ENCODE results near the gene PTTG1IP. TPM values are rescaled to one million over a fixed set of nuclear protein-coding genes. Genes with fewer than 3 reads are reported as not detected.

PTTG1IP gene
- total RNA-seq, 1 experiment from 2014 or later: 117 TPM

DNA sequence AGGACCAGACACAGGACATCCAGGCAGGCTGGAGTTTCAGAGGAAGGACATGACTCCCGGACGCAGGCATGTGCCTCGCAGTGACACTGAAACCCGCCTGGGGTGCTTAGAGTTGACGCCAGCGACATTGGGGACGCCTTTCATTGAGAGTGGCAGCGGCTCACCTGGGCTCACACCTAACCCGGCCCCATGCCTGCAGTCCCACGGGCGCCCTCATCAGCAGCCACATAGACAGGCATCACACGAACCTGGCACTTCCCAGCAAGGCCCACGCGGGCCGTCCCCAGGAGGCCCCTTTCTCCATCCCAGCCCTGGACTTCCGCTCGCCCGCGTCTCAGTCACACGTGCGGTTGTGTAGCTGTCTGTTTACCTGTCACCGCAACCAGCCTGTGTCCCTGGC is 30.2 kb upstream of the PTTG1IP start:
- no peaks in the 10 kb centered on the region for H3K36me3 ChIP-seq (replicated peaks; ENCODE audit: control insufficient read depth, insufficient read depth, low read length)
- no peak for DNase-seq
- no peaks in the 10 kb centered on the region; the same call in 1 of the 2 replicates for H3K27me3 ChIP-seq (ENCODE audit: control insufficient read depth, insufficient read depth, low read length)
- no peak overlapping the region for H3K4me3 ChIP-seq (ENCODE audit: insufficient read depth, low read depth, low read length)

DNA sequence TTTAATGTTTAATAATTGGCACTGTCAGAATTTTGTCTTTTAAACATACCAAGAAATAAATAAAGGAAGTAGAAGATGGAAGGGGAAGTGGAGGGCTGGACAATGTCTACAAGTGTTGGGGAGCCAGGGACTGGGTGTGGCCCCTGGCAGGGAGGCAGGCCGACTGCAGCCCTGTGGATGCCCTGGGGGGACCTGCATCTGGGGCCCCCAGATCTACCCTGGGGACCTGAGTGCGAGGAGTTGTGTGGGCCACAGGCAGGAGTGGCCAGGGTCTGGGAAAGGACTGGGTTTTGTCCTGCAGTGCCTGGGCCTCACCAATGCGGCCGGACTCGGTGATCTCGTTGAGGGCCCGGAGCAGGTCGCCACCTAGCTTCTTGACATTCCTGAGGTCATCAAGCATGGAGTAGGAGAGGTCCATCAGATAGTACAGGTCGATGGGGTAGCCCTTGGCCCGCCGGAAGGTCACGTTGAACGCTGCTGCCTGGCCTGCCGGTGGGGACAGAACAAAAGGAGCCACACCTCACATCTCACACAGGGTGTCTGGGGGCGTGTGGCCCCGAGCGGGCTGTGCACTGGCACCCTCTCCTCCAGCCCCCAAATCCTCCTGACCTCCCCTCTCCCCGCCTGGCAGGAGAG is 29.7 kb upstream of the PTTG1IP start:
- no peak for DNase-seq
- Histone ChIP-seq H3K4me3 (ENCODE audit: insufficient read depth, low read depth, low read length) (no peak overlapping the region), H3K36me3 (replicated peaks; ENCODE audit: control insufficient read depth, insufficient read depth, low read length) (no peaks in the 10 kb centered on the region), H3K27me3 (ENCODE audit: control insufficient read depth, insufficient read depth, low read length) (no peaks in the 10 kb centered on the region; the same call in 1 of the 2 replicates)

DNA sequence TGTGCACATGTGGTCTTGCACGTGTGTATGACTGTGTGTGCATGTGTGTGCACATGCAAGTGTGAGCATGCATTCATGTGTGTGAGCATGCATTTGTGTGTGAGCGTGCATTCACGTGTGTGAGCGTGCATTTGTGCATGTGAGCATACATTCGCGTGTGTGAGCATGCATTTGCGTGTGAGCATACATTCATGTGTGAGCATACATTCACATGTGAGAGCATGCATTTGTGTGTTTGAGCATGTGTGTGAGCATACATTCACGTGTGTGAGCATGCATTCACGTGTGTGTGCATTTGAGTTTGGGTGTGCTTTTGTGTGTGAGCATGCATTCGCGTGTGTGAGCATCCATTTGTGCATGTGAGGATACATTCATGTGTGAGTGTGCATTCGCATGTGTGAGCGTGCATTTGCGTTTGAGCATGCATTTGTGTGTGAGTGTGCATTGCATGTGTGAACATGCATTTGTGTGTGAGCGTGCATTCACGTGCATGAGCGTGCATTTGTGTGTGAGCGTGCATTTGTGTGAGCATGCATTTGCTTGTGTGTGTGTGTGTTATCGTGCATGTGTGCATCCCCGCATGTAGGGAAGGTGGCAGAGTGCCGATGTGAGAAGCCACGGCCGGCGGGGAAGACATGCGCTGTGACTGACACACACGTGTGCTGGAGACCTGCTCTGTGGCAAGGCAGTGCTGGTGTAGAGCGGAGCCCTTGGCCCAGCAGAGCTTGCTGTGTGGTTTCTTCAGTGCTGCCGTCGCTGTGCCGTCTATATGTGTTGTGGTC is 29.0 kb upstream of the PTTG1IP start:
- Histone ChIP-seq H3K27me3 (ENCODE audit: control insufficient read depth, insufficient read depth, low read length) (no peaks in the 10 kb centered on the region), H3K36me3 (replicated peaks; ENCODE audit: control insufficient read depth, insufficient read depth, low read length) (no peaks in the 10 kb centered on the region), H3K4me3 (ENCODE audit: insufficient read depth, low read depth, low read length) (no peak overlapping the region)
- DNase-seq: no peak

DNA sequence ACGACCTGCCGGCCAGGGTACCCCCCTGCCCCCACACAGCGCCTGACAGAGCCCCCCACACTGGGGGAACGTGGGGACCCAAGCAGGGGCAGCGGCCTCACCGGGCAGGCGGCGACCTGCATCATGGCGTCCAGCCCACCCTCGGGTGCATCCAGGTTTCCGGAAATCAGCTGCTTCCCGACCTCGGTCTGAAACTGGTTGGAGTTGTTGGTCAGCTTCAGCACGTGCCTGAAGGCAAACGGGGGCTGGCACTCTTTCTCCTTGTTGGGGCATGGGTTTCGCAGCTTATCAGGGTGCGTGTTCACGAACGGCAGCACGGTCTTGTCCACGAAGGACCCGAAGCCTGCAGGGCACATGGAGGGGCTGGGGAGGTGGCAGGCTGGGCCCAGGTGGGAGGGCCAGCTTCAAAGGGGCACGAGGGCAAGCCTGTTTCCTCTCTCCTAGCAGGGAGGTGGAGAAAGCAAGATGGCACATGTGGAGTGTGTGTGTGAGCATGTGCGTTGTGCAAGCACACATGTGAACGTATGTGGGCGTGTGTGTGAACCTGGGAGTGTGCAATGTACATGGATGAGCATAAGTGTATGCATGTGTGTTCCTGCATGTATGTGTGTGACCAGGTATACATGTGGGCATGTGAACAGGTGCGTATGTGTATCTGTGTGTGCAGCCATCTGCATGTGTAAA is 28.0 kb upstream of the PTTG1IP start:
- Histone ChIP-seq H3K27me3 (ENCODE audit: control insufficient read depth, insufficient read depth, low read length) (no peaks in the 10 kb centered on the region), H3K4me3 (ENCODE audit: insufficient read depth, low read depth, low read length) (no peak overlapping the region), H3K36me3 (replicated peaks; ENCODE audit: control insufficient read depth, insufficient read depth, low read length) (no peaks in the 10 kb centered on the region)
- DNase-seq: peak; percentile 37

DNA sequence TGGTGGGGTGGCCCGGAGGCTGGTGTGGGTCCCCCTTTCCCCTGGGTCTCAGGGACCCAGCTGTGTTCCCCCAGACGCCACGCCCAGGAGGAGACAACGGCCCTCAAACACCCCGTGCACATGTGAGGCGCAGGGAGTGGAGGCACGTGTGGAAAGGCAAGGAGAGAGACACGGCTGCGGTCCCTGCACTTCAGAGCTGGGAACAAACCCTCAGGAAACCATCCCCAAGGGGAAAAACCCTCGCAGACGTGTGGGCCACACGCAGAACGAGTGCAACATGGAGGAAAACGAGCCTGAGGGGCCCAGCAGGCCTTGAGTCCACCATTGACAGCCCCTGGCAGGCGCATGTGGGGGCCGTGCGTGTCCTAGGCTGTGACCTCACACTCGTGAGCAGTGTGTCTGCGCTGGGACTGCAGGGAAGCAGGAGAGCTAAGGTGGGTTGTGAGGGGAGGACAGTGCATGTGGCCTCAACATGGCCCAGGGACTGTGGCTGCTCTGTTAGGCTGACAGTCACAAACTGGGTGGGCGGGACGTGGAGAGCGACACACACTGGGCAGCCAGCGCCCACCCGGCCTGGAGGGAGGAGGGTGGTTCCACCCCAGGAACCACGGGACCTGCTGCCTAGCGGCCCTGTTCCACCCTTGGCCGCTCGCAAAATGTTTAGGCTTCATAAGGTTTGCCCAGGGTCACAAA is 27.2 kb upstream of the PTTG1IP start:
- Histone ChIP-seq H3K27me3 (ENCODE audit: control insufficient read depth, insufficient read depth, low read length) (no peaks in the 10 kb centered on the region), H3K36me3 (replicated peaks; ENCODE audit: control insufficient read depth, insufficient read depth, low read length) (no peaks in the 10 kb centered on the region)
- DNase-seq: peak; percentile 49

DNA sequence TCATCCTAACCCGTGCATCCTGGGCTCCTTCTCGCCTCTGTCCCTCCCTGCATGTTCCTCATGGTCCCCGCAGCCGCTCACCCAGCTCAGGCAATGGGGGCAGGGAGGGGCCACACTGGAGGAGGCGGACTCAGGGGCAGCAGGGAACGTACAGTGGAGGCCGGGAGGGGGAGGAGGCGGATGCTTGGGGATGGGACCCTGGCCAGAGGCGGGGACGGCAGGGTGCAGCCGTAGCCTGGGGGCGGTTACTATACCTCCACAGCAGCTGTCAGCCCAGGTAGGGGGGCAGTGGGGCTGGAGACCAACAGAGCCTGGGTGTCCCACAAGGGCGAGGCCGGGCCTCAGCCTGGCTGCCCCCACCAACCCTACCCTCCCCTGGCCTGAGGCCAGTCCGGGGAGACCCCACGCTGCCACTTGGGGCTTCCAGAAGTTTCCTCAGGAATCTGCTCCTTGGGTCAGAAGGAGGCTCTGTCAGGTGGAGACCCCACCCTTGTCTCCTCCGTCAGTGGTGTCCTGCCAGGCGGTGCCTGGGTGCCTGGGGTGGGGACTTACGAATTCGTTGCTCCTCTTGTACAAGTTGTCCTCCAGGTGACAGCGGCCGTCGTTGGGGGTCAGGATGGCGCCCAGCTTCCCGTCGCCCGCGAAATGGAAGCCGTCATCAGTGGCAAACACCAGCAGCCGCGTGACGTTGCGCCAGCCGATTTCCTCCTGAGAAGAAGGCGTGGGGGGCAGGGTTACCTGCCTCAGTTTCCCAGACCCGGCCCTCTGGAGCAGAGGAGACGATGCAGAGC is 26.5 kb upstream of the PTTG1IP start:
- Histone ChIP-seq H3K27me3 (ENCODE audit: control insufficient read depth, insufficient read depth, low read length) (no peaks in the 10 kb centered on the region), H3K36me3 (replicated peaks; ENCODE audit: control insufficient read depth, insufficient read depth, low read length) (no peaks in the 10 kb centered on the region), H3K4me3 (ENCODE audit: insufficient read depth, low read depth, low read length) (no peak overlapping the region)
- no peak for DNase-seq

More for the DNA sequence above, 27.2 kb upstream of the PTTG1IP start:
- H3K4me3 ChIP-seq (ENCODE audit: insufficient read depth, low read depth, low read length): no peak overlapping the region

DNA sequence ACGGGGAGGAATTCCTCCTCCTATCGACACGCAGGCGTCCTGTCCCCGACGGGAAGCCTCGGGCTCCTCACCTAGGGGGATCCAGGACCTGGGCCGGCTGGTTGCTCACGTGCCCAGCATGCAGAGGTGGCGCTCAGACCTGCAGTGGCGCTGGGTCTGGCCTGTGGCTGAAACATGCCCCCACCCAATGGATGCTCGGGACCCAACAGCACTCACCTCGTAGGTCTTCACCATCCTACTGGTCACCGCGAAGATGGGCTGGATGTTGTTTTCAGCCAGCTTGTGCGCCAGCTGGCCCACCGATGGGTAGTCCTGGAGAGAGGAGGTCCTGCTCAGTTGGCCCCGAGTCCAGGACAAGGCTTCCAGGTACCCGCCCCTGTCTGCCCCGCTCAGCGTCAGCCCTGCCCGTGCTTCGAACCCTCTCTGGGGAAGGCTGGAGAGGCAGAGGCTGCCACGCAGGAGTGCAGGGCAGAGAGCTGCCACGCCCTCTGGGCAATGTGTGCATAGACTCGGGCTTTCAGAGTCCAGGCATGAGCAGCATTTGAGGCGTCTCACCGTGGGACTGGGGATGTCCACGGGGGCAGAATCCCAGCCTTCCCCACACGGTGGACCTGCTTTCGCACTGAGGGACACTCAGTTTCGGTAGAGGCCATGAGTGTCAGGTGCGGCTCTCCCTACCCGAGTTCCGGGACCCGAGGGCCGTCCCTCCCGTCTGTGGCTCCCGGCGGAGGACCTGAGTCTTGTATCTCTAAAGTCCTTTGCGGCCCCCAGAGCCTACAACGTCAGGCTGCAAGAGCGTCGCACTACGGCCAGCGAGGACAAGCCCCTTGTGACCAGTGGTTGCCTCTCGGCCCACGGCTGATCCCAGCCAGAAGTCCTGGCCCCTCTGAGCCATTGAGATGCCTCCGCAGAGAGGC is 25.6 kb upstream of the PTTG1IP start:
- no peak for DNase-seq

DNA sequence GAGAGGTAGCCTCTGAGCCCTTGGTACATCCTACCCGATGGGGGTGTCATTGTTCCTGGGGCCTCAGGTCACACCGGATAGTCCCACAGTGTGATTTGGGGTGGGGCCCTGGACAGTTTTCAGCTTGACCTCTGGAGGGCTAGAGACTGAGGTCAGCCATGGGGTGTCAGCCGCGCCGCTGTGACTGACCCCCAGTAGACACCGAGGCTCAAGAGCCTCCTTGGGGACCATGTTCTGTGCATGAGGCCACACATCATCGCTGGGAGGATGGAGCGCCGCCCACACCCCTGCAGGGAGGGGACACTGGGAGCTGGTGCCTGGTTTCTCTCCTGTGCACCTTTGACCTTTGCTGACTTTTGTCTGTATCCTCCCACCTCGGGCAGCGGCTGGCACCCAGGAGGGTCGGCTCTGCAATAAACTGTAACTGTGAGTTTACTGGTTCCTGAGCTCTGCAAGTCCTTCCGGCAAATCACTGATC is 24.6 kb upstream of the PTTG1IP start:
- no peaks in the 10 kb centered on the region for H3K27me3 ChIP-seq (ENCODE audit: control insufficient read depth, insufficient read depth, low read length)
- H3K4me3 ChIP-seq (ENCODE audit: insufficient read depth, low read depth, low read length): no peak overlapping the region
- no peak for DNase-seq
- no peaks in the 10 kb centered on the region for H3K36me3 ChIP-seq (replicated peaks; ENCODE audit: control insufficient read depth, insufficient read depth, low read length)

More for the DNA sequence above, 25.6 kb upstream of the PTTG1IP start:
- Histone ChIP-seq H3K27me3 (ENCODE audit: control insufficient read depth, insufficient read depth, low read length) (no peaks in the 10 kb centered on the region), H3K4me3 (ENCODE audit: insufficient read depth, low read depth, low read length) (no peak overlapping the region), H3K36me3 (replicated peaks; ENCODE audit: control insufficient read depth, insufficient read depth, low read length) (no peaks in the 10 kb centered on the region)

DNA sequence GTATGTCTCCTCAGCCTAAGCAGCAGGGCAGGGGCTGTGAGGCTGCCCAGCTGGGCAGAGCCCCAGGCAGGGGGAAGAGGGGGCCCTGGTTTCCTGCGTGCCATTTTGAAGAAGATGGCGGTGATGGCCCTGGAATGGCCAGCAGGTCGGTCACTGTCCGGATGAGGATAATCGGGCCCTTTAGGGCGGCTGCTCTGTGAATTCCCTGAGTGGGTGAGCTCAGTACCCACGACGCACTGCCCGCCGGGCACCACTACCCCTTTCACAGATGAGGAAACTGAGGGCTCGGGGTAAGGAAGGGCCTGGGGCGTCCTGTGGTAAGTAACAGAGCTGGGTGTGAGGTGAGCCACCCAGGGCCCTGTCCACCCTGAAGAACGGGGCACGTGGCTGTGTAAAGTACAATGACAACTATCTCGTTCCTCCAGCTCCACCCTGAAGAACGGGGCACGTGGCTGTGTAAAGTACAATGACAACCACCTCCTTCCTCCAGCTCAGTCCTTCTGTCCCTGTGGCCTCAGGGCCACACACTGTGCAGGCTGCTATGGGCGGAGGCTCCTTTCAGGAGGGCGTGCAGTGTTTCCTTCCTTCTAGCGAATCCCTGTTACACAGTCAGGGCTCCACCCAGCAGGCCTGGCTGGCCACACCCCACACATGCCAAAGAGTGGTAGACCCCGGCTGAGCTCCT is 24.0 kb upstream of the PTTG1IP start:
- Histone ChIP-seq H3K36me3 (replicated peaks; ENCODE audit: control insufficient read depth, insufficient read depth, low read length) (no peaks in the 10 kb centered on the region), H3K4me3 (ENCODE audit: insufficient read depth, low read depth, low read length) (no peak overlapping the region), H3K27me3 (ENCODE audit: control insufficient read depth, insufficient read depth, low read length) (no peaks in the 10 kb centered on the region)
- DNase-seq: peak; percentile 88

DNA sequence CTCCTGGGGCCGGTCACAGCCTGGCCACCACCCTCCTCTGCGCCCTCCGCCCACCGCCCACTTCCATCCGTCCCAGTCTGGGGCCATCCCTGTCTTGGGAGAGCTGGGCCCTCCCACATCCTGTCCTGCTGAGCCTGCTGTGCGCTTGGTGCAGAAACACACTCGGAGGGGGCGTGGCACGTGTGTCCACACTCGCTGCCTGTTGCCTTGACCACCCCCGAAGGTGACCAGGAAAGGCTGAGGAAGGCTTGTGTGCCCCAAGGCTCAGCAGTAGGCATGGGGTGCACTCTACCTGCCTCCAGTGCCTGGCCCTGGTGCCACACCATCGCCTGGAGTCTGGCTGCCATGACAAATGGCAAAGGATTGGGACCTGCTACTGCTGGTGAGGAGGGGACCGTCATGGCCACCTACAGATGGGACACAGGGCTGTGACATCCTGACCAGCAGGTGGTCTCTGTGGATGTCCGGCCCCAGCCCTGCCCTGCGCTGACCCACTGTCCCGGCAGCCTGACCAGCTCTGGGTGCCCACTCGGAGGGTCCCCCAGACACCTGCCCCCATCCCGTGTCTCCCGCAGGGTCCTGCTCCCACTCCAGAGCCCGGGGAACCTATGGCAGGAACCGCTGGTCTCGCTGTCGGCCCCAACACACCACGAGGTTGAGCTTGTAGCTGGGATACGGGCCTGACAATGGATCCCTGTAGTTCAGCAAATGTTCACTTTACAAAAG is 23.2 kb upstream of the PTTG1IP start:
- no peaks in the 10 kb centered on the region for H3K27me3 ChIP-seq (ENCODE audit: control insufficient read depth, insufficient read depth, low read length)

DNA sequence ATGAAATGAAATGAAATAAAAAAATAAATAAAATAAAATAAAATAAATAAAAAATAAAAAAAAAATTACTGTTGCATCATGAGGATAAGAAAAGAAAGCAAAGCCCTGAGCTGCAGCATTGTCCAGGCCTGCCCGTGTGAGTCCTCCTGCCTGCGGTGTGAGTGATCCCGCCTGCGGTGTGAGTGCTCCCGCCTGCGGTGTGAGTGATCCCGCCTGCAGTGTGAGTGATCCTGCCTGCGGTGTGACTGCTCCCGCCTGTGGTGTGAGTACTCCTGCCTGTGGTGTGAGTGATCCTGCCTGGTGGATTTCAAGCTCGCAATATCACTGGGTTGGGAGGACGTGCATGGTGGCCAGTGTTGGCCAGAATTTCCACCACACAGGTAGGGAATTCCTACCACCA is 22.4 kb upstream of the PTTG1IP start:
- no peaks in the 10 kb centered on the region for H3K27me3 ChIP-seq (ENCODE audit: control insufficient read depth, insufficient read depth, low read length)
- no peaks in the 10 kb centered on the region for H3K36me3 ChIP-seq (replicated peaks; ENCODE audit: control insufficient read depth, insufficient read depth, low read length)
- no peak overlapping the region for H3K4me3 ChIP-seq (ENCODE audit: insufficient read depth, low read depth, low read length)
- DNase-seq: no peak

More for the DNA sequence above, 23.2 kb upstream of the PTTG1IP start:
- Histone ChIP-seq H3K4me3 (ENCODE audit: insufficient read depth, low read depth, low read length) (no peak overlapping the region), H3K36me3 (replicated peaks; ENCODE audit: control insufficient read depth, insufficient read depth, low read length) (no peaks in the 10 kb centered on the region)
- no peak for DNase-seq

DNA sequence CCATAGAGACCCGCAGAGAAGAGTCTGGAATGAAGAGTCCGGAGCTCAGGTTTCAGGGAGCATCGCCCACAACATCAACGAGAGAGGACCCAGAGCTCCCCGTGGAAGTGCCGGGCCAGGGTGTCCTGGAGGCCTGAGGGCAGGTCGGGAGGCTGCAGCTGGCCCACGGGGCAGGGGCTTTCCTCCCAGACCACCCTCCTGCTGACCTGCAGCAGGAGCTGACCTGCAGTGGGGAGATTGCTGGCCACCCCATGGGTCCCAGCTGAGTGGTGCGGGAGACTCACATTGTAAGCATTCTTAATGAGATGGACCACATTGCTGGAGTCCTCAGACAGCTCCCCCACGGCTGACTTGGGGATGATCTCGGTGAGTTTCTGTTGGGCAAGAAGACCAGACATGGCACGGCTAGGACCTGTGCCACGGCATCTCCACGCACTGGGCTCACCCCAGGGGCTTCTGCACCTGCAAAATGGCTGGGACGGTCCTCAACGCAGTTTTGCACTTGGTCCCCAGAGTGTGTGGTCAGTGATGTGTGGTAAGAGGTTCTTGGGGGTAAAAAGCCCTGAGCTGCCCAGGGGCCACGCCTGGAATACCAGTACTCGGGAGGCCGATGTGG is 21.3 kb upstream of the PTTG1IP start:
- no peaks in the 10 kb centered on the region for H3K36me3 ChIP-seq (replicated peaks; ENCODE audit: control insufficient read depth, insufficient read depth, low read length)
- DNase-seq: no peak
- no peak overlapping the region for H3K4me3 ChIP-seq (ENCODE audit: insufficient read depth, low read depth, low read length)
- H3K27me3 ChIP-seq (ENCODE audit: control insufficient read depth, insufficient read depth, low read length): no peaks in the 10 kb centered on the region
